ENCODE measurements around the gene PHF3.

The PHF3 gene

GRCh38 chr6:63634630-63635029, 972 bp upstream of the PHF3 start:
- H3K4me3 ChIP-seq (ENCODE audit: low read depth, low read length), result no peak overlapping the region
- TF ChIP-seq, protein P1, sequence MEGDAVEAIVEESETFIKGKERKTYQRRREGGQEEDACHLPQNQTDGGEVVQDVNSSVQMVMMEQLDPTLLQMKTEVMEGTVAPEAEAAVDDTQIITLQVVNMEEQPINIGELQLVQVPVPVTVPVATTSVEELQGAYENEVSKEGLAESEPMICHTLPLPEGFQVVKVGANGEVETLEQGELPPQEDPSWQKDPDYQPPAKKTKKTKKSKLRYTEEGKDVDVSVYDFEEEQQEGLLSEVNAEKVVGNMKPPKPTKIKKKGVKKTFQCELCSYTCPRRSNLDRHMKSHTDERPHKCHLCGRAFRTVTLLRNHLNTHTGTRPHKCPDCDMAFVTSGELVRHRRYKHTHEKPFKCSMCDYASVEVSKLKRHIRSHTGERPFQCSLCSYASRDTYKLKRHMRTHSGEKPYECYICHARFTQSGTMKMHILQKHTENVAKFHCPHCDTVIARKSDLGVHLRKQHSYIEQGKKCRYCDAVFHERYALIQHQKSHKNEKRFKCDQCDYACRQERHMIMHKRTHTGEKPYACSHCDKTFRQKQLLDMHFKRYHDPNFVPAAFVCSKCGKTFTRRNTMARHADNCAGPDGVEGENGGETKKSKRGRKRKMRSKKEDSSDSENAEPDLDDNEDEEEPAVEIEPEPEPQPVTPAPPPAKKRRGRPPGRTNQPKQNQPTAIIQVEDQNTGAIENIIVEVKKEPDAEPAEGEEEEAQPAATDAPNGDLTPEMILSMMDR (IDR thresholded peaks at IDR 0.05; ENCODE audit: borderline replicate concordance, insufficient read depth, low read depth, low read length), result no peak

GRCh38 chr6:63635215-63635587, 401 bp upstream of the PHF3 start:
- H3K4me3 ChIP-seq (ENCODE audit: low read depth, low read length), result peak overlapping the region; percentile 55
- TF ChIP-seq, protein P1 (IDR thresholded peaks at IDR 0.05; ENCODE audit: borderline replicate concordance, insufficient read depth, low read depth, low read length), result no peak

DNA sequence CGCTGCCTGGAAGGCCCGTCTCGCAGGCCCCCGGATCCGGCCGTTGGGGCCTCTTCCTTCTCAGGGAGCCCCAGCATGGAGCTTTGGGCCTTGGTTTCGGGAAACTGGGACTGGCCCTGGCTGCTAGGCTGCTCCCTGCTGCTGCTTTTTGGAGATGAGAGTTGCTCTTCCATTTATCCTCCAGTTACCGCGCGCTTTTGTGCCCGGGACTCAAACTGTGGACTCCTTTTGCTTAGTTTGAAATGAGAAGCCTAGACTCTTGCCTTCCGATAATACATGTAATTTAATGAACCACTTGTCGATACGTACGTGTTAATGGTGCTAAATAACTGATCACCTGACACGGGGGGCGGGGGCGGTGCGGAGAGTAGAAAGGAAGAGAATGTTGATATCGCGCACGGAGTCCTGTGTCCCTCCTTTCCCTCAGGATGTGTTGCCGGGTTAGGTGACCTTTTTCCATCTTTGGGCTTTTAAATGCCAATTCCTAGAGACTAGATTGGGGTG, 968 bp downstream of the PHF3 start:
- peak overlapping the region; percentile 55 for H3K4me3 ChIP-seq (ENCODE audit: low read depth, low read length)
- TF ChIP-seq, protein P1 (IDR thresholded peaks at IDR 0.05; ENCODE audit: borderline replicate concordance, insufficient read depth, low read depth, low read length), result no peak

DNA sequence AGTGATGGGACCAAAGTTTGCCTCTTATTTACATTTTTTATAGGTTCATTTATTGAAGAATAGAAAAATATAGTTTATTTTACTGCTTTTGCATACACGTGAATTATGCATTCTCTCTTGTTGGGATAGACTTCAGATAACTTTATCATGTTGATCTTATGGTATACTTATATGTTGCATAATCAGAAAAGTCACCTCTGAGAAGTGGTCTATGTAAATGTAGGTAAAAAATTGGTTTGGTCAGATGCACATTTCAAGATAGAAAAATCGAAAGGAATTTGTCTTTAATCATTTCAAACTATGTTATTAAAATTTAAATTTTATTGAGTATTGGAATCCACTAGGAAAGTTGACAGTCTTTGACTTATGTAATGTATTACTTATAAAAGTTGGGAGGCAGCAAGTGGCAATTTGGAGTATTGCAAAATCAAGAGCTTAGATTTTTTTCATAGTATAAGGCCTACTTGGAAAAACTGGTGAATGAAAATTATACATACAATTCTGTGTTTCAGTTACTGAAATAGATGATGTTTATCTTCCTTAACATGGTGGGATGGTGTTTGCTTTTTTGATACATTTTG, 2.4 kb downstream of the PHF3 start:
- no peak overlapping the region for H3K4me3 ChIP-seq (ENCODE audit: low read depth, low read length)
- TF ChIP-seq, protein P1 (IDR thresholded peaks at IDR 0.05; ENCODE audit: borderline replicate concordance, insufficient read depth, low read depth, low read length), result no peak

DNA sequence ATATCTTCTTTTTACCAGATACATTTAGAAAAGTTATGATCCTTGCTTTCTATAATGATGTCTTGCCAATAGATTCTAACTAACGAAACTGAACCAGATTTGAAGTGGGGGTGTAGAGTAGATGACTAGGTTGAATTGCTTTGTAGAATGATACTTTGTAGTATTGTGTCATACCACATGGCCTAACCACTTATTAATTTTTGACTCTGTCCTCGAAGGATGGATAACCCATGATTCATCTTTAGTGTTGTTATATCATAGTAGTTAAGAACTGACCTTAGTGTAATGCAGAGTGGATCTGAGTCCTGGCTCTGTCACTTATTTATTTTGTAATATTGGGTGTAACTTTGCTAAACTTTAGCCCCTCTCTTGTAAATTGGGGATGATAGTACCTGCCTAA, 4.5 kb downstream of the PHF3 start:
- TF ChIP-seq, protein P1 (IDR thresholded peaks at IDR 0.05; ENCODE audit: borderline replicate concordance, insufficient read depth, low read depth, low read length), result no peak
- no peak overlapping the region for H3K4me3 ChIP-seq (ENCODE audit: low read depth, low read length)

GRCh38 chr6:63643862-63644261, 8.3 kb downstream of the PHF3 start:
- H3K4me3 ChIP-seq (ENCODE audit: low read depth, low read length), result no peak overlapping the region
- TF ChIP-seq, protein P1 (IDR thresholded peaks at IDR 0.05; ENCODE audit: borderline replicate concordance, insufficient read depth, low read depth, low read length), result no peak

DNA sequence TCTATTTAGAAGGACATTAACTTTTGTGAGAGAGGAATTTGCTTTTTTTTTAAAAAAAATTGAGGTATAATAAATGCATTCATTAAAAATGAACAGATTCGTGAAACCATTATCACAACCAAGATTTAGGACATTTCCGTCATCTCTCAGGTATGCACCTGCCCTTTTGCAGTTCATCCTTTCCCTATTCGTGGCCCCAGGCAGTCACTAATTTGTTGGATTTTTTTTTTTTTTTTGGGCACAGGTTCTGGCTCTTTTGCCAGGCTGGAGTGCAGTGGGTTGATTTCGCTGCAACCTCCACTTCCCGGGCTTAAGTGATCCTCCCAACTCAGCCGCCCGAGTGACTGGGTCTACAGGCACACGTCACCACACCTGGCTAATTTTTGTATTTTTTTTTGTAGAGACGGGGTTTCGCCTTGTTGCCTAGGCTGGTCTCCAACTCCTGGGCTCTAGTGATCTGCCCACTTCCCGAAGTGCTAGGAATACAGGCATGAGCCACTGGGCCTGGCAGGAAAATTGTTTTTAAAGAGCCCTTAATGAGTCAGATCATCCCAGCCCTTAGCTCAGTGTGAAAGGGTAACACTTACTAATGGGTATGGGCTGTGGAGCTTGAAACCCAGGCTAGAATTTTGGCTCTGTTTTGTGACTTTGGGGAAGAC, 9.2 kb downstream of the PHF3 start:
- TF ChIP-seq, protein P1 (IDR thresholded peaks at IDR 0.05; ENCODE audit: borderline replicate concordance, insufficient read depth, low read depth, low read length), result no peak
- no peak overlapping the region for H3K4me3 ChIP-seq (ENCODE audit: low read depth, low read length)

All from GM12875 (cell line).